GM19324 (cell line): ENCODE results near the gene ZNF513.
"Not testable (repeated sequence)": the region's sequence is repeated elsewhere in the genome, so short reads cannot be mapped to it uniquely, and the experiment has no call there.

ENCODE experiments used
- ATAC-seq: cut with Tn5 transposase; IDR thresholded peaks from one replicate; pipeline ENCODE4 v1.9.1; 2021; ENCODE audit warnings: mild to moderate bottlenecking, moderate library complexity; ENCODE audit not compliant: unreplicated experiment, low FRiP score

ZNF513 gene

GRCh38 chr2:27380626-27381545 lies at the start of gene ZNF513:
Gene ZNF513, minus strand, starts transcription at chr2:27380734. Its CDS starts 208 bp downstream, at chr2:27380526.
- peak; percentile 86 for ATAC-seq

- peak; percentile 70 for ATAC-seq
Observed at GRCh38 chr2:27428978-27429541, 48.5 kb upstream of the ZNF513 start.

- ATAC-seq, result peak; percentile 94
Observed at GRCh38 chr2:27428213-27428977, 47.9 kb upstream of the ZNF513 start, which contains the start of gene NRBP1. Gene NRBP1, plus strand, starts transcription at chr2:27428631. Its CDS starts 4,643 bp downstream, at chr2:27433274.

- no peak for ATAC-seq
Observed at GRCh38 chr2:27427863-27428212, 47.3 kb upstream of the ZNF513 start.

- not testable (repeated sequence) for ATAC-seq
Observed at GRCh38 chr2:27425039-27425438, 44.5 kb upstream of the ZNF513 start.

- no peak for ATAC-seq
Observed at GRCh38 chr2:27422958-27423357, 42.4 kb upstream of the ZNF513 start.

GRCh38 chr2:27421660-27422250 lies 41.2 kb upstream of the ZNF513 start:
- ATAC-seq, result no peak

- no peak for ATAC-seq
Observed at GRCh38 chr2:27420996-27421395, 40.5 kb upstream of the ZNF513 start.

GRCh38 chr2:27416151-27416550 lies 35.6 kb upstream of the ZNF513 start:
- no peak for ATAC-seq

- ATAC-seq, result no peak
Observed at GRCh38 chr2:27412419-27413152, 32.1 kb upstream of the ZNF513 start.

- peak; percentile 96 for ATAC-seq
Observed at GRCh38 chr2:27409321-27410073, 29.0 kb upstream of the ZNF513 start, which contains the start of gene PPM1G. Gene PPM1G, minus strand, starts transcription at chr2:27409591. Its CDS starts 169 bp downstream, at chr2:27409422.

- peak; percentile 29 for ATAC-seq
Observed at GRCh38 chr2:27408601-27409320, 28.2 kb upstream of the ZNF513 start.

- ATAC-seq, result no peak
Observed at GRCh38 chr2:27407798-27408491, 27.4 kb upstream of the ZNF513 start.

- ATAC-seq, result no peak
Observed at GRCh38 chr2:27400348-27401135, 20.0 kb upstream of the ZNF513 start.

GRCh38 chr2:27398962-27399361 lies 18.4 kb upstream of the ZNF513 start:
- ATAC-seq, result no peak

- ATAC-seq, result no peak
Observed at GRCh38 chr2:27393225-27393624, 12.7 kb upstream of the ZNF513 start.
